ENCODE measurements around the gene FZR1. TPM values are rescaled to one million over a fixed set of nuclear protein-coding genes. Genes with fewer than 3 reads are reported as not detected.

The FZR1 gene
- total RNA-seq, 1 experiment from 2014 or later = 51.4 TPM

GRCh38 chr19:3465552-3465951, 40.6 kb upstream of the FZR1 start:
- no peak overlapping the region for H2BK120ac ChIP-seq (ENCODE audit: low read depth, low read length, poor library complexity, severe bottlenecking)
- H2BK15ac ChIP-seq (ENCODE audit: low read depth, low read length) = no peak overlapping the region
- H3K4ac ChIP-seq (ENCODE audit: low read depth, low read length) = no peak overlapping the region
- H3K27ac Mint-ChIP-seq = peak overlapping the region in 1 of 3 experiments; percentile 40; a peak in 1 of 7 replicates
- no peak overlapping the region for H2AK5ac ChIP-seq (ENCODE audit: insufficient read length, low read length)
- no peak overlapping the region for H3K18ac ChIP-seq (ENCODE audit: insufficient read length, low read depth, low read length)
- WGBS (ENCODE audit: extremely low coverage, insufficient read length, low lambda C conversion rate) = no CpG with 5 or more reads among the region's 7 CpGs
- no peaks in the 10 kb centered on the region for H3K79me2 ChIP-seq (ENCODE audit: insufficient read depth, low read length)
- peak overlapping the region; percentile 10 to 78; a peak in 4 of 5 replicates for H3K4me3 Mint-ChIP-seq
- H2BK20ac ChIP-seq (ENCODE audit: low read depth, low read length, poor library complexity, severe bottlenecking) = no peak overlapping the region
- no peak overlapping the region for H4K8ac ChIP-seq (replicated peaks; ENCODE audit: insufficient read length, low read depth, low read length)
- no peaks in the 10 kb centered on the region for H3K79me1 ChIP-seq (ENCODE audit: insufficient read depth, low read depth, low read length, poor library complexity, severe bottlenecking)
- no peak for DNase-seq
- H3K27me3 ChIP-seq (ENCODE audit: insufficient read depth, low read length) = peaks cover 18% of the 10 kb centered on the region
- no peak overlapping the region for H3K23ac ChIP-seq (ENCODE audit: insufficient read length, low read depth, low read length)
- no peaks in the 10 kb centered on the region for H4K20me1 ChIP-seq (ENCODE audit: control insufficient read depth, insufficient read depth, insufficient read length)
- H4K5ac ChIP-seq (ENCODE audit: insufficient read length, low read depth, low read length) = no peak overlapping the region
- no peak overlapping the region for H4K91ac ChIP-seq (ENCODE audit: insufficient read length, low read depth, low read length)
- no peak overlapping the region for H3K9ac ChIP-seq (ENCODE audit: extremely low read depth, insufficient read length, low read length)
- H3K14ac ChIP-seq (ENCODE audit: insufficient read depth, low read length) = no peak overlapping the region
- no peak overlapping the region for H3K56ac ChIP-seq (ENCODE audit: insufficient read length, low read depth, low read length)
- no peak overlapping the region for H2BK5ac ChIP-seq (ENCODE audit: insufficient read length, low read length)
- no peak for TF ChIP-seq CTCF (conservative IDR thresholded peaks at IDR 0.05)
- H3K4me1 Mint-ChIP-seq = peaks cover 7 to 15% of the 10 kb centered on the region in 2 experiments
- H3K9me3 Mint-ChIP-seq = peaks cover 11 to 17% of the 10 kb centered on the region in 2 experiments
- no peaks in the 10 kb centered on the region for H3K23me2 ChIP-seq (ENCODE audit: insufficient read length, low read depth, low read length, poor library complexity, severe bottlenecking)
- H3T11ph ChIP-seq (ENCODE audit: low read length) = no peak overlapping the region
- no peak overlapping the region for H2BK12ac ChIP-seq (ENCODE audit: insufficient read length, low read depth, low read length)
- H2AFZ ChIP-seq (ENCODE audit: low read length) = no peak overlapping the region
- peaks cover 0 to 4% (median 0%) of the 10 kb centered on the region in 3 experiments; a peak in 2 of 7 replicates for H3K36me3 Mint-ChIP-seq (ENCODE audit: insufficient read depth in 1 of 3, low read depth in 3 of 3)
- H3K27ac ChIP-seq (ENCODE audit: insufficient read length, low read depth, low read length) = no peak overlapping the region
- H3K9me3 ChIP-seq (ENCODE audit: control insufficient read depth, low read depth, low read length) = no peaks in the 10 kb centered on the region
- no peaks in the 10 kb centered on the region for H3K4me1 ChIP-seq (ENCODE audit: insufficient read depth, low read length)
- peaks cover 95% of the 10 kb centered on the region for H3K27me3 Mint-ChIP-seq (ENCODE audit: low read depth)
- H3K4me2 ChIP-seq (ENCODE audit: insufficient read depth, insufficient read length, low read length) = no peak overlapping the region

Measured in H9 (cell line).